Endometrium (tissue), 2 donors: ENCODE data around the gene MAGT1.
"Not testable (repeated sequence)": the region's sequence is repeated elsewhere in the genome, so short reads cannot be mapped to it uniquely, and the experiment has no call there.

Experiments used
- FAIRE-seq: peaks from 2 replicates; lab custom pipeline; 2012; peaks lifted over from hg19 to GRCh38; lab: Jason Lieb, UNC
- donor health status: control.
- donor health status: control.

The MAGT1 gene

GRCh38 chrX:77894921-77895886 lies at the start of gene MAGT1:
MAGT1 (minus strand) TSS chrX:77895435; CDS start chrX:77895410, 25 bp downstream.
- FAIRE-seq, result peak; percentile 98

- FAIRE-seq, result not testable (repeated sequence)
Observed at GRCh38 chrX:77945031-77945430, 49.8 kb upstream of the MAGT1 start.

- no peak for FAIRE-seq
Observed at GRCh38 chrX:77938083-77938680, 42.9 kb upstream of the MAGT1 start.

- no peak for FAIRE-seq
Observed at GRCh38 chrX:77937291-77937690, 42.1 kb upstream of the MAGT1 start.

GRCh38 chrX:77936299-77936698 lies 41.1 kb upstream of the MAGT1 start:
- FAIRE-seq, result no peak

- no peak for FAIRE-seq
Observed at GRCh38 chrX:77935886-77936285, 40.7 kb upstream of the MAGT1 start.

- FAIRE-seq, result no peak
Observed at GRCh38 chrX:77930581-77930980, 35.3 kb upstream of the MAGT1 start.

- FAIRE-seq, result no peak
Observed at GRCh38 chrX:77925764-77926163, 30.5 kb upstream of the MAGT1 start.

- FAIRE-seq, result no peak
Observed at GRCh38 chrX:77924320-77924859, 29.2 kb upstream of the MAGT1 start.

- no peak for FAIRE-seq
Observed at GRCh38 chrX:77922787-77923186, 27.6 kb upstream of the MAGT1 start.

- not testable (repeated sequence) for FAIRE-seq
Observed at GRCh38 chrX:77919370-77919769, 24.1 kb upstream of the MAGT1 start.

GRCh38 chrX:77918568-77918967 lies 23.3 kb upstream of the MAGT1 start:
- FAIRE-seq, result no peak

- no peak for FAIRE-seq
Observed at GRCh38 chrX:77917294-77917933, 22.2 kb upstream of the MAGT1 start.

- FAIRE-seq, result no peak
Observed at GRCh38 chrX:77910108-77910840, 15.0 kb upstream of the MAGT1 start, which contains the start of gene ATP7A. ATP7A (plus strand) TSS chrX:77910693; CDS start chrX:77971642, 60,949 bp downstream.

- FAIRE-seq, result no peak
Observed at GRCh38 chrX:77901506-77901905, 6.3 kb upstream of the MAGT1 start.

- no peak for FAIRE-seq
Observed at GRCh38 chrX:77900688-77901087, 5.5 kb upstream of the MAGT1 start.

- peak; percentile 96 for FAIRE-seq
Observed at GRCh38 chrX:77899081-77899828, 4.0 kb upstream of the MAGT1 start, which contains the start of gene COX7B. COX7B (plus strand) TSS chrX:77899468; CDS start chrX:77899554, 86 bp downstream.

GRCh38 chrX:77893713-77894112 lies 1.5 kb downstream of the MAGT1 start:
- FAIRE-seq, result no peak

- FAIRE-seq, result no peak
Observed at GRCh38 chrX:77892887-77893286, 2.3 kb downstream of the MAGT1 start.

- FAIRE-seq, result not testable (repeated sequence)
Observed at GRCh38 chrX:77881418-77881817, 13.8 kb downstream of the MAGT1 start.

GRCh38 chrX:77875372-77875771 lies 19.9 kb downstream of the MAGT1 start:
- FAIRE-seq, result no peak
